K562 (cell line): Measurements from ENCODE around the gene NTNG1.

Source experiments
- CREB1 ChIP-seq, 2 experiments: sonication (generic) in 1 of 2; formaldehyde crosslinking in 1 of 2; IDR thresholded peaks; 2 replicates each; pipeline versions ENCODE4 v1.6.1 to v1.8.0; 2012 to 2022; ENCODE audit warnings: inconsistent platforms in 1 of 2, mild to moderate bottlenecking in 1 of 2, missing genetic modification reagents in 1 of 2, moderate library complexity in 1 of 2
- HDAC6 ChIP-seq: IDR thresholded peaks from 2 replicates; pipeline ENCODE4 v1.6.1; 2012; ENCODE audit warnings: low read depth, mild to moderate bottlenecking, control low read depth, inconsistent platforms, low read length, moderate library complexity
- KDM4B ChIP-seq, 2 experiments: fragments of 450-650 bp in 1 of 2; sonication (generic) in 1 of 2; IDR thresholded peaks; 2 replicates each; pipeline ENCODE4 v1.6.1; 2016 to 2017; ENCODE audit warnings: borderline replicate concordance in 2 of 2, antibody characterized with exemption in 1 of 2, low read depth in 1 of 2, mild to moderate bottlenecking in 1 of 2
- NFYB ChIP-seq: IDR thresholded peaks from 2 replicates; pipeline ENCODE4 v1.6.1; 2011; ENCODE audit warnings: mild to moderate bottlenecking, moderate library complexity; ENCODE audit not compliant: insufficient read length; ENCODE audit errors: extremely low read depth
- NONO ChIP-seq, 2 experiments: fragments of 200-400 bp in 1 of 2; fragments of 450-650 bp in 1 of 2; formaldehyde crosslinking in 1 of 2; IDR thresholded peaks; 2 replicates each; pipeline ENCODE4 v1.6.1; 2017; ENCODE audit warnings: low read depth in 2 of 2, mild to moderate bottlenecking in 2 of 2, moderate library complexity in 2 of 2, low read length in 1 of 2
- NR2F6 ChIP-seq: fragments of 450-650 bp; formaldehyde crosslinking; IDR thresholded peaks from 2 replicates; pipeline ENCODE4 v1.4.0; 2020; ENCODE audit warnings: mild to moderate bottlenecking
- TSC22D4 ChIP-seq: fragments of 450-650 bp; IDR thresholded peaks from 2 replicates; pipeline ENCODE4 v1.6.1; 2016; ENCODE audit warnings: missing genetic modification characterization, missing biosample characterization, control low read depth
- TF ChIP-seq, protein P1 (sequence below): sonication (generic); formaldehyde crosslinking; IDR thresholded peaks from 2 replicates; pipeline ENCODE4 v1.9.0; 2022; ENCODE audit warnings: mild to moderate bottlenecking, missing genetic modification reagents
- TF ChIP-seq, protein P2 (sequence below): fragments of 450-650 bp; IDR thresholded peaks from 2 replicates; pipeline ENCODE4 v1.6.1; 2016; ENCODE audit warnings: borderline replicate concordance
- TF ChIP-seq, protein P3 (sequence below): sonication (generic); formaldehyde crosslinking; IDR thresholded peaks from 2 replicates; pipeline ENCODE4 v1.8.1; 2023; ENCODE audit warnings: mild to moderate bottlenecking, missing genetic modification reagents
- TF ChIP-seq, protein P4 (sequence below), 3 experiments: IDR thresholded peaks in 2 of 3; conservative IDR thresholded peaks in 1 of 3; 2 replicates each; pipeline ENCODE4 v1.5.1; 2011 to 2012; ENCODE audit warnings: low read length in 3 of 3, mild to moderate bottlenecking in 3 of 3, control low read depth in 2 of 3, improper control_type of control experiment in 1 of 3, inconsistent platforms in 1 of 3, low read depth in 1 of 3, mixed read lengths in 1 of 3, moderate library complexity in 1 of 3; ENCODE audit not compliant: insufficient read depth in 2 of 3

GRCh38 chr1:107220036-107220435 lies 79.2 kb downstream of the NTNG1 start:
- TF ChIP-seq, protein P1, sequence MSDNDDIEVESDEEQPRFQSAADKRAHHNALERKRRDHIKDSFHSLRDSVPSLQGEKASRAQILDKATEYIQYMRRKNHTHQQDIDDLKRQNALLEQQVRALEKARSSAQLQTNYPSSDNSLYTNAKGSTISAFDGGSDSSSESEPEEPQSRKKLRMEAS (CRISPR knock-in tag) = no peak
- TF ChIP-seq CREB1 (IDR thresholded peaks at IDR 0.05) = no peak
- TF ChIP-seq CREB1 (CRISPR knock-in tag; IDR thresholded peaks at IDR 0.05) = no peak
- TF ChIP-seq, protein P2, sequence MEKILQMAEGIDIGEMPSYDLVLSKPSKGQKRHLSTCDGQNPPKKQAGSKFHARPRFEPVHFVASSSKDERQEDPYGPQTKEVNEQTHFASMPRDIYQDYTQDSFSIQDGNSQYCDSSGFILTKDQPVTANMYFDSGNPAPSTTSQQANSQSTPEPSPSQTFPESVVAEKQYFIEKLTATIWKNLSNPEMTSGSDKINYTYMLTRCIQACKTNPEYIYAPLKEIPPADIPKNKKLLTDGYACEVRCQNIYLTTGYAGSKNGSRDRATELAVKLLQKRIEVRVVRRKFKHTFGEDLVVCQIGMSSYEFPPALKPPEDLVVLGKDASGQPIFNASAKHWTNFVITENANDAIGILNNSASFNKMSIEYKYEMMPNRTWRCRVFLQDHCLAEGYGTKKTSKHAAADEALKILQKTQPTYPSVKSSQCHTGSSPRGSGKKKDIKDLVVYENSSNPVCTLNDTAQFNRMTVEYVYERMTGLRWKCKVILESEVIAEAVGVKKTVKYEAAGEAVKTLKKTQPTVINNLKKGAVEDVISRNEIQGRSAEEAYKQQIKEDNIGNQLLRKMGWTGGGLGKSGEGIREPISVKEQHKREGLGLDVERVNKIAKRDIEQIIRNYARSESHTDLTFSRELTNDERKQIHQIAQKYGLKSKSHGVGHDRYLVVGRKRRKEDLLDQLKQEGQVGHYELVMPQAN = no peak
- no peak for TF ChIP-seq NONO (IDR thresholded peaks at IDR 0.05; ENCODE audit: low read depth in 2 of 2, low read length in 1 of 2)
- TF ChIP-seq, protein P3, sequence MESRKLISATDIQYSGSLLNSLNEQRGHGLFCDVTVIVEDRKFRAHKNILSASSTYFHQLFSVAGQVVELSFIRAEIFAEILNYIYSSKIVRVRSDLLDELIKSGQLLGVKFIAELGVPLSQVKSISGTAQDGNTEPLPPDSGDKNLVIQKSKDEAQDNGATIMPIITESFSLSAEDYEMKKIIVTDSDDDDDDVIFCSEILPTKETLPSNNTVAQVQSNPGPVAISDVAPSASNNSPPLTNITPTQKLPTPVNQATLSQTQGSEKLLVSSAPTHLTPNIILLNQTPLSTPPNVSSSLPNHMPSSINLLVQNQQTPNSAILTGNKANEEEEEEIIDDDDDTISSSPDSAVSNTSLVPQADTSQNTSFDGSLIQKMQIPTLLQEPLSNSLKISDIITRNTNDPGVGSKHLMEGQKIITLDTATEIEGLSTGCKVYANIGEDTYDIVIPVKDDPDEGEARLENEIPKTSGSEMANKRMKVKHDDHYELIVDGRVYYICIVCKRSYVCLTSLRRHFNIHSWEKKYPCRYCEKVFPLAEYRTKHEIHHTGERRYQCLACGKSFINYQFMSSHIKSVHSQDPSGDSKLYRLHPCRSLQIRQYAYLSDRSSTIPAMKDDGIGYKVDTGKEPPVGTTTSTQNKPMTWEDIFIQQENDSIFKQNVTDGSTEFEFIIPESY (CRISPR knock-in tag) = no peak
- TF ChIP-seq TSC22D4 = no peak
- no peak for TF ChIP-seq HDAC6
- no peak for TF ChIP-seq NR2F6
- no peak for TF ChIP-seq KDM4B (IDR thresholded peaks at IDR 0.05; ENCODE audit: borderline replicate concordance in 2 of 2, low read depth in 1 of 2)
- TF ChIP-seq NFYB = no peak
- TF ChIP-seq, protein P4, sequence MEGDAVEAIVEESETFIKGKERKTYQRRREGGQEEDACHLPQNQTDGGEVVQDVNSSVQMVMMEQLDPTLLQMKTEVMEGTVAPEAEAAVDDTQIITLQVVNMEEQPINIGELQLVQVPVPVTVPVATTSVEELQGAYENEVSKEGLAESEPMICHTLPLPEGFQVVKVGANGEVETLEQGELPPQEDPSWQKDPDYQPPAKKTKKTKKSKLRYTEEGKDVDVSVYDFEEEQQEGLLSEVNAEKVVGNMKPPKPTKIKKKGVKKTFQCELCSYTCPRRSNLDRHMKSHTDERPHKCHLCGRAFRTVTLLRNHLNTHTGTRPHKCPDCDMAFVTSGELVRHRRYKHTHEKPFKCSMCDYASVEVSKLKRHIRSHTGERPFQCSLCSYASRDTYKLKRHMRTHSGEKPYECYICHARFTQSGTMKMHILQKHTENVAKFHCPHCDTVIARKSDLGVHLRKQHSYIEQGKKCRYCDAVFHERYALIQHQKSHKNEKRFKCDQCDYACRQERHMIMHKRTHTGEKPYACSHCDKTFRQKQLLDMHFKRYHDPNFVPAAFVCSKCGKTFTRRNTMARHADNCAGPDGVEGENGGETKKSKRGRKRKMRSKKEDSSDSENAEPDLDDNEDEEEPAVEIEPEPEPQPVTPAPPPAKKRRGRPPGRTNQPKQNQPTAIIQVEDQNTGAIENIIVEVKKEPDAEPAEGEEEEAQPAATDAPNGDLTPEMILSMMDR (IDR thresholded peaks at IDR 0.05 in 2 of 3, conservative IDR thresholded peaks at IDR 0.05 in 1 of 3; ENCODE audit: insufficient read depth in 2 of 3, low read depth in 1 of 3, low read length in 3 of 3) = no peak
